ENCODE data around the gene ABCA1.

GRCh38 chr9:104858846-104859245 lies 69.1 kb downstream of the ABCA1 start:
- TF ChIP-seq CTCF (conservative IDR thresholded peaks at IDR 0.05 in 1 of 2, IDR thresholded peaks at IDR 0.05 in 1 of 2; ENCODE audit: low read depth in 1 of 2, low read length in 2 of 2) (no peak), EZH2 (IDR thresholded peaks at IDR 0.05; ENCODE audit: low read length, missing control alignments) (no peak)

Measured in fibroblast of lung (primary cell).